Right lobe of liver (tissue), 6 donors: ENCODE results near the gene RAP1GAP. TPM values are rescaled to one million over a fixed set of nuclear protein-coding genes. Genes with fewer than 3 reads are reported as not detected.

Source experiments
- ATAC-seq, 4 donors: fragments of 200-7000 bp; cut with Tn5 transposase; one replicate each; pipeline ENCODE4 v1.9.1; 2020; ENCODE audit warnings: mild to moderate bottlenecking in 4 of 4, moderate library complexity in 4 of 4
- DNase-seq, 3 donors: peaks; one replicate each; pipeline ENCODE4 v3.0.0-alpha.2; 2020
- H3K27ac ChIP-seq, 3 donors: fragments of 200-600 bp; one replicate each; pipeline ENCODE4 v1.8.0; 2022
- H3K27me3 ChIP-seq, 2 donors: fragments of 200-600 bp; one replicate each; pipeline ENCODE4 v1.8.0; 2022
- H3K36me3 ChIP-seq, 4 donors: fragments of 200-600 bp; sonication (generic) in 1 of 4; one replicate each; pipeline versions ENCODE4 v1.5.1 to v1.8.0; 2017 to 2022; ENCODE audit warnings: control low read depth in 1 of 4
- H3K4me1 ChIP-seq, 4 donors: fragments of 200-600 bp; sonication (generic) in 1 of 4; one replicate each; pipeline versions ENCODE4 v1.5.1 to v1.8.0; 2017 to 2022; ENCODE audit warnings: control low read depth in 1 of 4
- H3K4me3 ChIP-seq, 3 donors: fragments of 200-600 bp; one replicate each; pipeline ENCODE4 v1.8.0; 2022
- H3K9me3 ChIP-seq, 4 donors: fragments of 200-600 bp; sonication (generic) in 1 of 4; one replicate each; pipeline versions ENCODE4 v1.5.1 to v1.8.0; 2017 to 2022; ENCODE audit warnings: control low read depth in 1 of 4
- POLR2A ChIP-seq: fragments of 450-650 bp; IDR thresholded peaks from one replicate; pipeline ENCODE4 v1.6.1; 2017; ENCODE audit warnings: antibody characterized with exemption, mild to moderate bottlenecking
- WGBS: methylation state at CpG from one replicate; pipeline ENCODE4 v1.1.6; 2018; ENCODE audit warnings: low coverage, low lambda C conversion rate; ENCODE audit not compliant: insufficient coverage; ENCODE audit errors: missing lambda C conversion rate; 5-methylcytosine and 5-hydroxymethylcytosine counted together
- intact Hi-C, 2 donors: fragments of 100-400 bp; cut with DNase I; formaldehyde crosslinking; loops; one replicate each; pipeline versions ENCODE4 v1.11.2 to v1.14.1; 2022
- total RNA-seq, 6 experiments: library from RNA; depleted of rRNA in 2 of 6; stranded (reverse); fragments of >200 nt in 2 of 6; fragmentation: NEBNext Ultra II Directional in 3 of 6; extraction: Animal tissue kit (Norgen Biotek cat#: 25700) in 3 of 6; gene quantifications; one replicate each; pipeline versions ENCODE4 v1.1.0 to v1.2.4, GENCODE V29; 2016 to 2023
- TF ChIP-seq, protein P1 (sequence below), 4 donors: fragments of 200-600 bp in 3 of 4; fragments of 450-650 bp in 1 of 4; IDR thresholded peaks; one replicate each; pipeline versions ENCODE4 v1.5.1 to v1.8.0; 2016 to 2022; ENCODE audit warnings: antibody characterized with exemption in 4 of 4, mild to moderate bottlenecking in 2 of 4
- donor health status: DM: no; HTN: yes; CAD: no.
- donor health status: DM: no; HTN: no; CAD: no.
- donor health status: DM: no; HTN: no; CAD: no.
- donor health status: DM: no; HTN: yes; CAD: no.
- donor health status: DM: no; HTN: yes; CAD: no.

Gene RAP1GAP
- total RNA-seq, 6 experiments from 2014 or later = 8.0 to 38.1 (median 22.2) TPM

DNA sequence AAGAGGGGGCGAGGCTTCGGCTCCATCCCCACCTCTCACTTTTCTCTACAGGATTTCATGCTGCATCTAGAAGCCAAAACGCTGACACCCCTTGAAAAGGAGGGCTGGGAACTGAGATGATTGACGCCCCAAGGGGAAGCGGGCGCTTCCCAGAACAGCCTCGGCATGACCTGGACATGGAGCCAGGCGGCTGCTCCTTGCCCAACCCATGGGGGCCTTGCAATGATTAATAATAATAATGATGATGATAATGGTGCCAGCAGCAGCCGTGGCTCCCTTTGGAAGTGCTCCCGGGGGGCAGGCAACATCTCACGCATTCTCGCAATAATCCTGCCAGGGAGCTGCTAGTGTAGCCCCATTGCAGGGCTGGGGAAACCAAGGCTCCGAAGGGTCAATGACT is 78.2 kb downstream of the RAP1GAP start:
- 38% methylated on average over 3 of the region's 13 CpGs for WGBS
- TF ChIP-seq POLR2A = no peak
- TF ChIP-seq, protein P1, sequence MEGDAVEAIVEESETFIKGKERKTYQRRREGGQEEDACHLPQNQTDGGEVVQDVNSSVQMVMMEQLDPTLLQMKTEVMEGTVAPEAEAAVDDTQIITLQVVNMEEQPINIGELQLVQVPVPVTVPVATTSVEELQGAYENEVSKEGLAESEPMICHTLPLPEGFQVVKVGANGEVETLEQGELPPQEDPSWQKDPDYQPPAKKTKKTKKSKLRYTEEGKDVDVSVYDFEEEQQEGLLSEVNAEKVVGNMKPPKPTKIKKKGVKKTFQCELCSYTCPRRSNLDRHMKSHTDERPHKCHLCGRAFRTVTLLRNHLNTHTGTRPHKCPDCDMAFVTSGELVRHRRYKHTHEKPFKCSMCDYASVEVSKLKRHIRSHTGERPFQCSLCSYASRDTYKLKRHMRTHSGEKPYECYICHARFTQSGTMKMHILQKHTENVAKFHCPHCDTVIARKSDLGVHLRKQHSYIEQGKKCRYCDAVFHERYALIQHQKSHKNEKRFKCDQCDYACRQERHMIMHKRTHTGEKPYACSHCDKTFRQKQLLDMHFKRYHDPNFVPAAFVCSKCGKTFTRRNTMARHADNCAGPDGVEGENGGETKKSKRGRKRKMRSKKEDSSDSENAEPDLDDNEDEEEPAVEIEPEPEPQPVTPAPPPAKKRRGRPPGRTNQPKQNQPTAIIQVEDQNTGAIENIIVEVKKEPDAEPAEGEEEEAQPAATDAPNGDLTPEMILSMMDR (IDR thresholded peaks at IDR 0.05) = no peak
- DNase-seq (no peak), ATAC-seq (no peak)
- H3K27me3 ChIP-seq = no peaks in the 10 kb centered on the region
- intact Hi-C loops = loop anchor here in 1 of 2 donors (10.0 kb wide), 2 partner anchors 64 to 216 kb away; no protein-coding TSS in a partner anchor
- H3K4me1 ChIP-seq = no peaks in the 10 kb centered on the region
- H3K27ac ChIP-seq = no peak overlapping the region
- no peak overlapping the region for H3K4me3 ChIP-seq
- H3K36me3 ChIP-seq = no peaks in the 10 kb centered on the region
- H3K9me3 ChIP-seq = no peaks in the 10 kb centered on the region

DNA sequence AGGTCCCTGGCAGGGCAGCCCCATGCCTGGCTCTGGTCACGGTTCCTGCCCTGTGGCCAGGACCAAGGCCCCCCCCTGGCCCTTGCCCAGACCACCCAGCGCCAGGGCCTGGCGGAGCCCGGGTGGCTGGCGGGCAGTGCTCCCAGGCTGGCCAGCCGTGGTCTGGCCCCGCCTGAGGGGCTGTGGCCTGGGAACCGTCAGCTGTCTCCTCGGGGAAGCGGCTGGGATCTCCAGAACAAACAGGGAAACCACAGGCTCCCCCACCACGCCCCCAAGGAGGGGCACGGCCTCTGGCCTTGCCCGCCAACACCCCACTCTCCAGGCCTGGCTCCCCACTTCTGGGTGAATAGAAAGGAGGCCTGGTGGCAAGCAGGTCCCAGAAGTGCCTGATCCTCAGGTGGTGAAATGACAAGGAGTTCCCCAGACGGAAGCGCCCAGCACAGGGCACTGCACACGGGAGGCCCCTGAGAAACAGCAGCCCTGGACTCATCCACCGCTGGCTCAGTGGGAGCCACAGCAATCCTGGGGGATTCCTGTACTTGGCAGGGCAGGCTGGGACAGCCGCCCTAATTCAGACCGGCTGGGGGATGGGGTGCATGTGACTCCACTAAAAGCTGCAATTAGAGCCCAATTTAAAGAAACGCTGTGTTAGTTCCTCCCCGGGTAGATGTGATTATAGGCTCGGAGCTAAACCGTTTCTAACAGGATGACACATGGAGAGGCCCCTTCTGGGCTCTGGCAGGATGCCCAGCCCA is 78.9 kb downstream of the RAP1GAP start:
- ATAC-seq (no peak), DNase-seq (no peak)
- H3K27ac ChIP-seq = no peak overlapping the region
- no peak overlapping the region for H3K4me3 ChIP-seq
- no peaks in the 10 kb centered on the region for H3K4me1 ChIP-seq
- WGBS = 7% methylated on average over 3 of the region's 23 CpGs
- H3K36me3 ChIP-seq = no peaks in the 10 kb centered on the region
- intact Hi-C loops = loop anchor here in 1 of 2 donors (10.0 kb wide), 2 partner anchors 64 to 216 kb away; no protein-coding TSS in a partner anchor
- TF ChIP-seq, protein P1 (IDR thresholded peaks at IDR 0.05) = no peak
- no peak for TF ChIP-seq POLR2A
- no peaks in the 10 kb centered on the region for H3K9me3 ChIP-seq
- no peaks in the 10 kb centered on the region for H3K27me3 ChIP-seq

DNA sequence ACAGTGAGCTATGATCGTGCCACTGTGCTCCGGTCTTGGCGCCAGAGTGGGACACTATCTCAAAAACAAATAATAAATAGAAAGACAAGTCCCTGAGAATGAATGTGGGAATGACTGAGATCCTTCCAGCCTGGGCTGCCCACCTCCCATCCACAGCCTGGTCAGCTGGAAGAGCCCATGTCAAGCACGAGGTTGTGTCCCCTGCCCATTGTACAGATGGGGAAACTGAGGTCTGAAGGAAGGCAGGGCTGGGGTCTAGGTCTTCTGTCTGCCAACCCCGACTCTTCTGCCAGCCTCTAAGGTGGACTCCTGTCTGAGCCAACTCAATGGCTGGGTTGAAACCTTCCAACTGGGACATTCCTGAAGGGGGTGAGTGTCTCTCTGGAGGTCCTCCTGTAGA is 79.5 kb downstream of the RAP1GAP start:
- intact Hi-C loops = loop anchor here in 1 of 2 donors (10.0 kb wide), 2 partner anchors 65 to 215 kb away; no protein-coding TSS in a partner anchor
- no peak for ATAC-seq
- Histone ChIP-seq H3K4me1 (no peaks in the 10 kb centered on the region), H3K27ac (no peak overlapping the region), H3K9me3 (no peaks in the 10 kb centered on the region), H3K4me3 (no peak overlapping the region), H3K27me3 (no peaks in the 10 kb centered on the region), H3K36me3 (no peaks in the 10 kb centered on the region)
- 100% methylated on average over 1 of the region's 5 CpGs for WGBS
- DNase-seq = no peak
- no peak for TF ChIP-seq POLR2A
- TF ChIP-seq, protein P1 (IDR thresholded peaks at IDR 0.05) = no peak

DNA sequence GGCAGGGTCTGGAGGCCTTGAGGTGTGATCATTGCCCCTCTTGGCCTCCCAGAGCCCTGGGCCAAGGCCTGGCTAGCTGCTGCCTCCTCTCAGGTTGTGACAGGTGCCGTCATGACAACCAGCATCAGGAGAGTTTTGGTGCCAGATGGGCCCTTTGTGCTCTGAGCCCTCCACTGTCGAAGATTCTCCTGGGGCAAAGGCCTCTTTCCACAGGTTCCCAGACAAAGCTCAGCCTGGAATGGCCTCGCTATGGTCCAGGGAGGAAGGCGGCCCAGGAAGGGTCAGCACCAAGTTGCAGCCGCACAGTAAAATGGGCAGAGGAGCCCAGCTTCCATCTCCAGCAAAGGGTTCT is 81.6 kb downstream of the RAP1GAP start:
- ATAC-seq (no peak), DNase-seq (no peak)
- Histone ChIP-seq H3K27me3 (no peaks in the 10 kb centered on the region), H3K4me3 (no peak overlapping the region), H3K27ac (no peak overlapping the region), H3K9me3 (no peaks in the 10 kb centered on the region), H3K36me3 (no peaks in the 10 kb centered on the region), H3K4me1 (no peaks in the 10 kb centered on the region)
- WGBS = no CpG with 5 or more reads among the region's 5 CpGs
- intact Hi-C loops = no loop called here
- TF ChIP-seq POLR2A = no peak
- TF ChIP-seq, protein P1 (IDR thresholded peaks at IDR 0.05) = no peak
